Measurements from ENCODE around the gene MACROD2.

MACROD2 gene

GRCh38 chr20:13995086-13995665 lies at the start of gene MACROD2:
Gene MACROD2 (plus strand): TSS chr20:13995516.
- TF ChIP-seq, protein P1, sequence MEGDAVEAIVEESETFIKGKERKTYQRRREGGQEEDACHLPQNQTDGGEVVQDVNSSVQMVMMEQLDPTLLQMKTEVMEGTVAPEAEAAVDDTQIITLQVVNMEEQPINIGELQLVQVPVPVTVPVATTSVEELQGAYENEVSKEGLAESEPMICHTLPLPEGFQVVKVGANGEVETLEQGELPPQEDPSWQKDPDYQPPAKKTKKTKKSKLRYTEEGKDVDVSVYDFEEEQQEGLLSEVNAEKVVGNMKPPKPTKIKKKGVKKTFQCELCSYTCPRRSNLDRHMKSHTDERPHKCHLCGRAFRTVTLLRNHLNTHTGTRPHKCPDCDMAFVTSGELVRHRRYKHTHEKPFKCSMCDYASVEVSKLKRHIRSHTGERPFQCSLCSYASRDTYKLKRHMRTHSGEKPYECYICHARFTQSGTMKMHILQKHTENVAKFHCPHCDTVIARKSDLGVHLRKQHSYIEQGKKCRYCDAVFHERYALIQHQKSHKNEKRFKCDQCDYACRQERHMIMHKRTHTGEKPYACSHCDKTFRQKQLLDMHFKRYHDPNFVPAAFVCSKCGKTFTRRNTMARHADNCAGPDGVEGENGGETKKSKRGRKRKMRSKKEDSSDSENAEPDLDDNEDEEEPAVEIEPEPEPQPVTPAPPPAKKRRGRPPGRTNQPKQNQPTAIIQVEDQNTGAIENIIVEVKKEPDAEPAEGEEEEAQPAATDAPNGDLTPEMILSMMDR (IDR thresholded peaks at IDR 0.05; ENCODE audit: low read depth, low read length, missing control alignments): no peak
- DNase-seq (ENCODE audit: extremely low read depth, low read depth): peak; percentile 40
- H3K4me3 ChIP-seq (replicated peaks; ENCODE audit: low read depth, low read length): peak within 1 kb of the TSS; percentile 53

GRCh38 chr20:13947719-13948118 lies 47.6 kb upstream of the MACROD2 start:
- no peak overlapping the region for H3K4me3 ChIP-seq (replicated peaks; ENCODE audit: low read depth, low read length)
- DNase-seq (ENCODE audit: extremely low read depth, low read depth): no peak
- TF ChIP-seq, protein P1 (IDR thresholded peaks at IDR 0.05; ENCODE audit: low read depth, low read length, missing control alignments): no peak

- no peak for DNase-seq (ENCODE audit: extremely low read depth, low read depth)
- H3K4me3 ChIP-seq (replicated peaks; ENCODE audit: low read depth, low read length): no peak overlapping the region
- TF ChIP-seq, protein P1 (IDR thresholded peaks at IDR 0.05; ENCODE audit: low read depth, low read length, missing control alignments): peak; percentile 22
These were observed 42.1 kb upstream of the MACROD2 start for GRCh38 chr20:13953227-13953626.

- no peak for DNase-seq (ENCODE audit: extremely low read depth, low read depth)
- TF ChIP-seq, protein P1 (IDR thresholded peaks at IDR 0.05; ENCODE audit: low read depth, low read length, missing control alignments): no peak
- H3K4me3 ChIP-seq (replicated peaks; ENCODE audit: low read depth, low read length): no peak overlapping the region
These were observed 35.2 kb upstream of the MACROD2 start for GRCh38 chr20:13960119-13960518.

GRCh38 chr20:13960525-13960924 lies 34.8 kb upstream of the MACROD2 start:
- H3K4me3 ChIP-seq (replicated peaks; ENCODE audit: low read depth, low read length): no peak overlapping the region
- TF ChIP-seq, protein P1 (IDR thresholded peaks at IDR 0.05; ENCODE audit: low read depth, low read length, missing control alignments): no peak
- DNase-seq (ENCODE audit: extremely low read depth, low read depth): no peak

DNA sequence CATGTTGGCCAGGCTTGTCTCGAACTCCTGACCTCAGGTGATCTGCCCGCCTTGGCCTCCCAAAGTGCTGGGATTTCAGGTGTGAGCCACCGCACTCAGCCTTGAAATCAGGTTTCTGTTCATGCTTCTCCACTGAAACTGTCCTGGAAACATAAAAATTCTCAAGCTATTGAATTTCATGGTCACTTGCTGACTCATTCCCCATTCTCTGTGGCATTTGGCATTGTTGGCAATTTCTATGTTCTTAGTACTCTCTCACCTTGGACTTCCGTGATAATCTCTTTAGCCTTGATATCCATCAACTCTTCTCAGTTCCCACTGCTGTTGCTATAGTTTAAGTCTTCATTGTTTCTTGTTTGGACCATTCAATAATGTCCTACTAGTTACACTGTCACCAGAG lies 11.1 kb upstream of the MACROD2 start:
- no peak for DNase-seq (ENCODE audit: extremely low read depth, low read depth)
- H3K4me3 ChIP-seq (replicated peaks; ENCODE audit: low read depth, low read length): no peak overlapping the region
- TF ChIP-seq, protein P1 (IDR thresholded peaks at IDR 0.05; ENCODE audit: low read depth, low read length, missing control alignments): no peak

GRCh38 chr20:13990465-13990864 lies 4.9 kb upstream of the MACROD2 start, which contains the start of gene SEL1L2:
Gene SEL1L2 (minus strand): TSS chr20:13990614. CDS start chr20:13990534, 80 bp downstream.
- TF ChIP-seq, protein P1 (IDR thresholded peaks at IDR 0.05; ENCODE audit: low read depth, low read length, missing control alignments): no peak
- no peak for DNase-seq (ENCODE audit: extremely low read depth, low read depth)
- H3K4me3 ChIP-seq (replicated peaks; ENCODE audit: low read depth, low read length): no peak within 1 kb of the TSS

Data from HFF-Myc (cell line).